ENCODE data around the gene SIGLECL1.

SIGLECL1 gene

GRCh38 chr19:51296336-51297093 lies 45.6 kb downstream of the SIGLECL1 start:
- no peak for DNase-seq

- DNase-seq, result no peak
Observed at GRCh38 chr19:51297406-51297805, 46.5 kb downstream of the SIGLECL1 start.

- no peak for DNase-seq
Observed at GRCh38 chr19:51301266-51301665, 50.4 kb downstream of the SIGLECL1 start.

GRCh38 chr19:51305479-51305878 lies 54.6 kb downstream of the SIGLECL1 start:
- DNase-seq, result no peak

- DNase-seq, result peak in 1 of 5 experiments; percentile 20
Observed at GRCh38 chr19:51311351-51312257, 60.7 kb downstream of the SIGLECL1 start, which contains the start of gene IGLON5. TSS of gene IGLON5 (plus strand) at chr19:51311644. CDS start at chr19:51311848, 204 bp downstream.

GRCh38 chr19:51316688-51317087 lies 65.8 kb downstream of the SIGLECL1 start:
- no peak for DNase-seq

GRCh38 chr19:51317376-51317775 lies 66.5 kb downstream of the SIGLECL1 start:
- DNase-seq, result no peak

GRCh38 chr19:51317968-51318367 lies 67.1 kb downstream of the SIGLECL1 start:
- DNase-seq, result no peak
